ENCODE data around the gene LPCAT3. TPM values are rescaled to one million over a fixed set of nuclear protein-coding genes. Genes with fewer than 3 reads are reported as not detected.

Gene LPCAT3
- total RNA-seq, 1 donor from 2014 or later, result 12.5 TPM

GRCh38 chr12:7061596-7061995, 43.3 kb upstream of the LPCAT3 start:
- Histone ChIP-seq H3K4me3 (ENCODE audit: low read depth, low read length) (no peak overlapping the region), H3K27me3 (ENCODE audit: control insufficient read depth, insufficient read depth, low read length) (peaks cover 4% of the 10 kb centered on the region), H3K36me3 (ENCODE audit: control insufficient read depth, insufficient read depth, low read length) (no peaks in the 10 kb centered on the region)
- DNase-seq (ENCODE audit: low read depth), result no peak
- TF ChIP-seq CTCF (IDR thresholded peaks at IDR 0.05; ENCODE audit: insufficient read depth, low read length, poor library complexity, severe bottlenecking), result no peak

- Histone ChIP-seq H3K36me3 (ENCODE audit: control insufficient read depth, insufficient read depth, low read length) (no peaks in the 10 kb centered on the region), H3K27me3 (ENCODE audit: control insufficient read depth, insufficient read depth, low read length) (peaks cover 3% of the 10 kb centered on the region), H3K4me3 (ENCODE audit: low read depth, low read length) (no peak overlapping the region)
- no peak for TF ChIP-seq CTCF (IDR thresholded peaks at IDR 0.05; ENCODE audit: insufficient read depth, low read length, poor library complexity, severe bottlenecking)
- DNase-seq (ENCODE audit: low read depth), result no peak
Measured at GRCh38 chr12:7061138-7061537, 42.9 kb upstream of the LPCAT3 start.

- H3K27me3 ChIP-seq (ENCODE audit: control insufficient read depth, insufficient read depth, low read length), result peaks cover 3% of the 10 kb centered on the region
- DNase-seq (ENCODE audit: low read depth), result peak; percentile 59
- H3K4me3 ChIP-seq (ENCODE audit: low read depth, low read length), result no peak within 1 kb of the TSS
- peak; percentile 74 for TF ChIP-seq CTCF (IDR thresholded peaks at IDR 0.05; ENCODE audit: insufficient read depth, low read length, poor library complexity, severe bottlenecking)
- H3K36me3 ChIP-seq (ENCODE audit: control insufficient read depth, insufficient read depth, low read length), result no peaks in the 10 kb centered on the region
Measured at GRCh38 chr12:7060353-7060954, 42.2 kb upstream of the LPCAT3 start, which contains the start of gene C1S. TSS of gene C1S (plus strand) at chr12:7060718. CDS start at chr12:7061913, 1,195 bp downstream.

- no peak for TF ChIP-seq CTCF (IDR thresholded peaks at IDR 0.05; ENCODE audit: insufficient read depth, low read length, poor library complexity, severe bottlenecking)
- no peak for DNase-seq (ENCODE audit: low read depth)
- H3K36me3 ChIP-seq (ENCODE audit: control insufficient read depth, insufficient read depth, low read length), result no peaks in the 10 kb centered on the region
- H3K27me3 ChIP-seq (ENCODE audit: control insufficient read depth, insufficient read depth, low read length), result peaks cover 7% of the 10 kb centered on the region
- no peak overlapping the region for H3K4me3 ChIP-seq (ENCODE audit: low read depth, low read length)
Measured at GRCh38 chr12:7059780-7060179, 41.5 kb upstream of the LPCAT3 start.

- no peak for DNase-seq (ENCODE audit: low read depth)
- Histone ChIP-seq H3K27me3 (ENCODE audit: control insufficient read depth, insufficient read depth, low read length) (peaks cover 7% of the 10 kb centered on the region), H3K36me3 (ENCODE audit: control insufficient read depth, insufficient read depth, low read length) (no peaks in the 10 kb centered on the region), H3K4me3 (ENCODE audit: low read depth, low read length) (no peak overlapping the region)
- no peak for TF ChIP-seq CTCF (IDR thresholded peaks at IDR 0.05; ENCODE audit: insufficient read depth, low read length, poor library complexity, severe bottlenecking)
Measured at GRCh38 chr12:7058850-7059395, 40.6 kb upstream of the LPCAT3 start.
